Ishikawa (cell line): ENCODE data around the gene SYNE3.

Experiments
- CEBPB ChIP-seq: IDR thresholded peaks from 2 replicates; pipeline ENCODE4 v1.6.1; 2012
- CREB1 ChIP-seq: IDR thresholded peaks from 2 replicates; pipeline ENCODE4 v1.6.1; 2012; ENCODE audit warnings: low read depth
- EGR1 ChIP-seq: IDR thresholded peaks from 2 replicates; pipeline ENCODE4 v1.6.1; 2012
- EP300 ChIP-seq: IDR thresholded peaks from 2 replicates; pipeline ENCODE4 v1.6.1; 2012; ENCODE audit warnings: borderline replicate concordance
- FOXM1 ChIP-seq: IDR thresholded peaks from 2 replicates; pipeline ENCODE4 v1.6.1; 2012; ENCODE audit warnings: low read depth, borderline replicate concordance
- MAX ChIP-seq: IDR thresholded peaks from 2 replicates; pipeline ENCODE4 v1.6.1; 2012
- NFIC ChIP-seq: IDR thresholded peaks from 2 replicates; pipeline ENCODE4 v1.6.1; 2012
- RAD21 ChIP-seq: IDR thresholded peaks from 2 replicates; pipeline ENCODE4 v1.6.1; 2012; ENCODE audit warnings: low read depth
- TAF1 ChIP-seq: IDR thresholded peaks from 2 replicates; pipeline ENCODE4 v1.6.1; 2012; ENCODE audit warnings: low read depth, mild to moderate bottlenecking
- TCF12 ChIP-seq: IDR thresholded peaks from 2 replicates; pipeline ENCODE4 v1.6.1; 2012; ENCODE audit warnings: low read depth
- TEAD4 ChIP-seq: IDR thresholded peaks from 2 replicates; pipeline ENCODE4 v1.6.1; 2012
- USF1 ChIP-seq: IDR thresholded peaks from 2 replicates; pipeline ENCODE4 v1.6.1; 2012
- YY1 ChIP-seq: IDR thresholded peaks from 2 replicates; pipeline ENCODE4 v1.6.1; 2012; ENCODE audit warnings: low read depth
- ZBTB7A ChIP-seq: IDR thresholded peaks from 2 replicates; pipeline ENCODE4 v1.6.1; 2012; ENCODE audit warnings: low read depth
- TF ChIP-seq, protein P1 (sequence below): IDR thresholded peaks from 2 replicates; pipeline ENCODE4 v1.6.1; 2012; ENCODE audit warnings: low read depth, mild to moderate bottlenecking

SYNE3 gene

GRCh38 chr14:95486875-95487668, 29.4 kb downstream of the SYNE3 start:
- TF ChIP-seq CEBPB (no peak), TEAD4 (no peak), EGR1 (no peak), NFIC (no peak), YY1 (no peak), MAX (no peak), CREB1 (no peak), RAD21 (no peak), FOXM1 (no peak), USF1 (no peak), TAF1 (no peak)
- TF ChIP-seq, protein P1, sequence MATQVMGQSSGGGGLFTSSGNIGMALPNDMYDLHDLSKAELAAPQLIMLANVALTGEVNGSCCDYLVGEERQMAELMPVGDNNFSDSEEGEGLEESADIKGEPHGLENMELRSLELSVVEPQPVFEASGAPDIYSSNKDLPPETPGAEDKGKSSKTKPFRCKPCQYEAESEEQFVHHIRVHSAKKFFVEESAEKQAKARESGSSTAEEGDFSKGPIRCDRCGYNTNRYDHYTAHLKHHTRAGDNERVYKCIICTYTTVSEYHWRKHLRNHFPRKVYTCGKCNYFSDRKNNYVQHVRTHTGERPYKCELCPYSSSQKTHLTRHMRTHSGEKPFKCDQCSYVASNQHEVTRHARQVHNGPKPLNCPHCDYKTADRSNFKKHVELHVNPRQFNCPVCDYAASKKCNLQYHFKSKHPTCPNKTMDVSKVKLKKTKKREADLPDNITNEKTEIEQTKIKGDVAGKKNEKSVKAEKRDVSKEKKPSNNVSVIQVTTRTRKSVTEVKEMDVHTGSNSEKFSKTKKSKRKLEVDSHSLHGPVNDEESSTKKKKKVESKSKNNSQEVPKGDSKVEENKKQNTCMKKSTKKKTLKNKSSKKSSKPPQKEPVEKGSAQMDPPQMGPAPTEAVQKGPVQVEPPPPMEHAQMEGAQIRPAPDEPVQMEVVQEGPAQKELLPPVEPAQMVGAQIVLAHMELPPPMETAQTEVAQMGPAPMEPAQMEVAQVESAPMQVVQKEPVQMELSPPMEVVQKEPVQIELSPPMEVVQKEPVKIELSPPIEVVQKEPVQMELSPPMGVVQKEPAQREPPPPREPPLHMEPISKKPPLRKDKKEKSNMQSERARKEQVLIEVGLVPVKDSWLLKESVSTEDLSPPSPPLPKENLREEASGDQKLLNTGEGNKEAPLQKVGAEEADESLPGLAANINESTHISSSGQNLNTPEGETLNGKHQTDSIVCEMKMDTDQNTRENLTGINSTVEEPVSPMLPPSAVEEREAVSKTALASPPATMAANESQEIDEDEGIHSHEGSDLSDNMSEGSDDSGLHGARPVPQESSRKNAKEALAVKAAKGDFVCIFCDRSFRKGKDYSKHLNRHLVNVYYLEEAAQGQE, result no peak

GRCh38 chr14:95485222-95485819, 31.1 kb downstream of the SYNE3 start:
- TF ChIP-seq TEAD4 (no peak), MAX (no peak), EGR1 (no peak), CREB1 (no peak), USF1 (no peak), EP300 (no peak), TAF1 (no peak), CEBPB (no peak), FOXM1 (no peak), YY1 (no peak), NFIC (no peak), TCF12 (no peak), ZBTB7A (no peak), RAD21 (no peak)
- TF ChIP-seq, protein P1, result no peak

GRCh38 chr14:95484296-95484695, 32.2 kb downstream of the SYNE3 start:
- TF ChIP-seq FOXM1, result no peak

DNA sequence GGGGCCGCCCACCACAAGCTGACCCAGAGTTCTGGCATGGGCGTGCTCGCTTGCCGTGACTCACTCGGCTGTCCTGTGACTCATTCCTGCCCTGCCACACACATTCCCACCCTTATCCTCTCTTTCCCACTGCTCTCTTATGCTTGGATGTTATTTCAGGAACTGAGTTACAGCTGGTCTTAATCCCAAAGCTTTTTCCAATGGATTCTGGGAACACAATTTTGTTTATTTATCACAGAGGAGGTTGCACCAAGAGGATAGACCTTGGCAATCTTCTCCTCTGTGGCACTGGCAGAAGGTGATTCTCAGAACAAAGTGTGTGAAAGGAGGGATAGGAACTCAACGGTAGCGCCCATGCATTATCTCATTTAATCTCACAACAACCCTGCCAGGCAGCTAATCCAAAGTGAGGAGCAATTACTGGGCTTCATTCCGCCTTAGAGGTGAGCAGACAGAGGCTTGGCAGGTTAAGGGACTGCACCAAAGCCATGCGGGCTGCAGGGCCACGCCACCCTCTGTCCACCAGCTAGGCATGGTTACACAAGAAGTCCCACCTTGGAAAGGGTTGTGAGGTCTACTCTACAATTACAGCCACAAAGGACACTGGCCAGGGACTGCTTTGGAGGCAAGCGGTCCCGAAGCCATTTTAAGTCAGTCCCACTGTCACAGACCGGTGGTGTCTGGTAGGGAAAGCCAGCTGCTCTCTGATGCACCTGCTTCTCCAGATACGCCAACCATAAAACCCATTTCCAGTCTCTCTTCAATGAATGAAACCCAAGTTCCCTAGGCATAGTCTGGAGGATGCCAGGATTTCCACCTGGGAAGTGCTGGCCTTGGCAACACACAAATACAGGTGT, 32.9 kb downstream of the SYNE3 start:
- no peak for TF ChIP-seq MAX
- no peak for TF ChIP-seq CEBPB
- no peak for TF ChIP-seq EP300
- no peak for TF ChIP-seq ZBTB7A
- no peak for TF ChIP-seq TEAD4
- TF ChIP-seq CREB1, result no peak
- no peak for TF ChIP-seq EGR1
- TF ChIP-seq YY1, result no peak
- TF ChIP-seq TCF12, result no peak
- TF ChIP-seq USF1, result no peak
- TF ChIP-seq RAD21, result no peak
- no peak for TF ChIP-seq NFIC
- TF ChIP-seq TAF1, result no peak
- TF ChIP-seq FOXM1, result no peak
- TF ChIP-seq, protein P1, result no peak
